HepG2 (cell line): ENCODE measurements around the gene MYCBPAP. TPM values are rescaled to one million over a fixed set of nuclear protein-coding genes. Genes with fewer than 3 reads are reported as not detected.

Experiments
- GFI1 ChIP-seq: sonication (generic); formaldehyde crosslinking; IDR thresholded peaks from 2 replicates; pipeline ENCODE4 v1.5.0; 2020; ENCODE audit warnings: missing genetic modification reagents, mild to moderate bottlenecking, borderline replicate concordance
- MAZ ChIP-seq, 2 experiments: sonication (generic) in 1 of 2; formaldehyde crosslinking in 1 of 2; IDR thresholded peaks; 2 replicates each; pipeline versions ENCODE4 v1.5.0 to v1.6.1; 2012 to 2020; ENCODE audit warnings: low read depth in 2 of 2, mild to moderate bottlenecking in 2 of 2, borderline replicate concordance in 1 of 2, improper control_type of control experiment in 1 of 2, low read length in 1 of 2, missing genetic modification reagents in 1 of 2, moderate library complexity in 1 of 2
- MEIS2 ChIP-seq: sonication (generic); formaldehyde crosslinking; IDR thresholded peaks from 2 replicates; pipeline ENCODE4 v1.9.0; 2021; ENCODE audit warnings: mild to moderate bottlenecking, missing genetic modification reagents
- MLLT10 ChIP-seq: sonication (generic); formaldehyde crosslinking; IDR thresholded peaks from 2 replicates; pipeline ENCODE4 v1.4.0; 2020; ENCODE audit warnings: missing genetic modification reagents
- NFKB2 ChIP-seq: sonication (generic); formaldehyde crosslinking; IDR thresholded peaks from 2 replicates; pipeline ENCODE4 v1.4.0; 2020; ENCODE audit warnings: missing genetic modification reagents, borderline replicate concordance
- NR1H2 ChIP-seq: sonication (generic); formaldehyde crosslinking; IDR thresholded peaks from 2 replicates; pipeline ENCODE4 v1.8.1; 2022; ENCODE audit warnings: low read depth, missing genetic modification reagents, borderline replicate concordance
- RBAK ChIP-seq: sonication (generic); formaldehyde crosslinking; IDR thresholded peaks from 2 replicates; pipeline ENCODE4 v1.5.1; 2020; ENCODE audit warnings: mild to moderate bottlenecking, missing genetic modification reagents
- RELA ChIP-seq: sonication (generic); formaldehyde crosslinking; IDR thresholded peaks from 2 replicates; pipeline ENCODE4 v1.4.0; 2020; ENCODE audit warnings: missing genetic modification reagents
- U2AF2 ChIP-seq: fragments of 200-400 bp; formaldehyde crosslinking; IDR thresholded peaks from 2 replicates; pipeline ENCODE4 v1.6.1; 2017; ENCODE audit warnings: low read depth, mild to moderate bottlenecking, low read length
- ZNF143 ChIP-seq: sonication (generic); formaldehyde crosslinking; IDR thresholded peaks from 2 replicates; pipeline ENCODE4 v1.4.0; 2020; ENCODE audit warnings: missing genetic modification reagents
- ZNF337 ChIP-seq: sonication (generic); formaldehyde crosslinking; IDR thresholded peaks from 2 replicates; pipeline ENCODE4 v1.5.1; 2020; ENCODE audit warnings: missing genetic modification reagents, low read depth, mild to moderate bottlenecking, borderline replicate concordance
- ZNF431 ChIP-seq: sonication (generic); formaldehyde crosslinking; IDR thresholded peaks from 2 replicates; pipeline ENCODE4 v1.9.0; 2022; ENCODE audit warnings: missing genetic modification reagents, low read depth, mild to moderate bottlenecking, borderline replicate concordance
- ZNF530 ChIP-seq: sonication (generic); formaldehyde crosslinking; IDR thresholded peaks from 2 replicates; pipeline ENCODE4 v1.5.0; 2020; ENCODE audit warnings: low read depth, mild to moderate bottlenecking, missing genetic modification reagents
- polyA plus RNA-seq, 8 experiments: library from polyadenylated mRNA; depleted of rRNA in 3 of 8; stranded (reverse) in 7 of 8; unstranded in 1 of 8; fragments of >200 nt; fragmentation: Illumina TruSeq in 4 of 8; extraction: Trizol in 4 of 8; gene quantifications; 2 replicates each; pipeline versions ENCODE4 v1.2.1 to v1.2.3, GENCODE V29; 2011 to 2016; ENCODE audit warnings: low read depth in 4 of 8, missing spikeins in 1 of 8, mixed read lengths in 1 of 8; ENCODE audit not compliant: insufficient read depth in 1 of 8
- total RNA-seq, 5 experiments: library from RNA; depleted of rRNA; stranded (reverse); fragments of >200 nt; fragmentation: Illumina TruSeq; extraction: Trizol; gene quantifications; 2 replicates each; pipeline ENCODE4 v1.2.3, GENCODE V29; 2016; ENCODE audit warnings: low read depth in 1 of 5
- TF ChIP-seq, protein P1 (sequence below): sonication (generic); formaldehyde crosslinking; IDR thresholded peaks from 2 replicates; pipeline ENCODE4 v1.8.0; 2022; ENCODE audit warnings: mild to moderate bottlenecking, missing genetic modification reagents, moderate library complexity
- TF ChIP-seq, protein P2 (sequence below): sonication (generic); formaldehyde crosslinking; IDR thresholded peaks from 2 replicates; pipeline ENCODE4 v1.5.0; 2020; ENCODE audit warnings: mild to moderate bottlenecking, missing genetic modification reagents, moderate library complexity
- TF ChIP-seq, protein P3 (sequence below): sonication (generic); formaldehyde crosslinking; IDR thresholded peaks from 2 replicates; pipeline ENCODE4 v1.5.0; 2020; ENCODE audit warnings: missing genetic modification reagents
- TF ChIP-seq, protein P4 (sequence below): sonication (generic); formaldehyde crosslinking; IDR thresholded peaks from 2 replicates; pipeline ENCODE4 v1.8.0; 2022; ENCODE audit warnings: missing genetic modification reagents, mild to moderate bottlenecking, borderline replicate concordance
- TF ChIP-seq, protein P5 (sequence below): sonication (generic); formaldehyde crosslinking; IDR thresholded peaks from 2 replicates; pipeline ENCODE4 v1.5.0; 2020; ENCODE audit warnings: missing genetic modification reagents
- TF ChIP-seq, protein P6 (sequence below): sonication (generic); formaldehyde crosslinking; IDR thresholded peaks from 2 replicates; pipeline ENCODE4 v1.8.1; 2022; ENCODE audit warnings: mild to moderate bottlenecking, missing genetic modification reagents
- TF ChIP-seq, protein P7 (sequence below): sonication (generic); formaldehyde crosslinking; conservative IDR thresholded peaks from 2 replicates; pipeline ENCODE4 v1.4.0; 2020; ENCODE audit warnings: missing genetic modification reagents

MYCBPAP gene
- total and polyA plus RNA-seq, 2 of the 13 experiments (the other 11 are each of a cell fraction or from before 2014, with no cell fraction given): 0.22 to 0.24 TPM

DNA sequence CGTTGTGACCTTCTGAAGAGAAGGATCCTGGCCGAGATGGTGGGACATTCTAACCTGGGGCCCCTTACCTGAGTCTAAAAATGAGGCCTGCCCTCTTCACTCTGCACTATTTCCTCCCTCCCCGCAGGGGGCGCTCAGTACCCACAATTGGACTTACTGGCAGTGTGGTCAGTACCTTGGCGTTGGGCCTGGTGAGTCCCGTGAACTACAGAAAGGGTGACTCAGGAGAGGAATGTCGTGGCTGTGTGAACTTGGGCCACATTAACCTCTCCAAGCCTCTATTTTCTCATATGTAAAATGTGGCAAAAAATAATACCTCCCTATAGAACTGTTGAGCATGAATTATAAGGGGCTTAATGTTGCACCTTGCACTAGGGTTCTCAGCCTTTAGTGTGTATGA lies 25.7 kb upstream of the MYCBPAP start (continued):
- TF ChIP-seq, protein P1, sequence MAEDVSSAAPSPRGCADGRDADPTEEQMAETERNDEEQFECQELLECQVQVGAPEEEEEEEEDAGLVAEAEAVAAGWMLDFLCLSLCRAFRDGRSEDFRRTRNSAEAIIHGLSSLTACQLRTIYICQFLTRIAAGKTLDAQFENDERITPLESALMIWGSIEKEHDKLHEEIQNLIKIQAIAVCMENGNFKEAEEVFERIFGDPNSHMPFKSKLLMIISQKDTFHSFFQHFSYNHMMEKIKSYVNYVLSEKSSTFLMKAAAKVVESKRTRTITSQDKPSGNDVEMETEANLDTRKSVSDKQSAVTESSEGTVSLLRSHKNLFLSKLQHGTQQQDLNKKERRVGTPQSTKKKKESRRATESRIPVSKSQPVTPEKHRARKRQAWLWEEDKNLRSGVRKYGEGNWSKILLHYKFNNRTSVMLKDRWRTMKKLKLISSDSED: no peak
- TF ChIP-seq, protein P2, sequence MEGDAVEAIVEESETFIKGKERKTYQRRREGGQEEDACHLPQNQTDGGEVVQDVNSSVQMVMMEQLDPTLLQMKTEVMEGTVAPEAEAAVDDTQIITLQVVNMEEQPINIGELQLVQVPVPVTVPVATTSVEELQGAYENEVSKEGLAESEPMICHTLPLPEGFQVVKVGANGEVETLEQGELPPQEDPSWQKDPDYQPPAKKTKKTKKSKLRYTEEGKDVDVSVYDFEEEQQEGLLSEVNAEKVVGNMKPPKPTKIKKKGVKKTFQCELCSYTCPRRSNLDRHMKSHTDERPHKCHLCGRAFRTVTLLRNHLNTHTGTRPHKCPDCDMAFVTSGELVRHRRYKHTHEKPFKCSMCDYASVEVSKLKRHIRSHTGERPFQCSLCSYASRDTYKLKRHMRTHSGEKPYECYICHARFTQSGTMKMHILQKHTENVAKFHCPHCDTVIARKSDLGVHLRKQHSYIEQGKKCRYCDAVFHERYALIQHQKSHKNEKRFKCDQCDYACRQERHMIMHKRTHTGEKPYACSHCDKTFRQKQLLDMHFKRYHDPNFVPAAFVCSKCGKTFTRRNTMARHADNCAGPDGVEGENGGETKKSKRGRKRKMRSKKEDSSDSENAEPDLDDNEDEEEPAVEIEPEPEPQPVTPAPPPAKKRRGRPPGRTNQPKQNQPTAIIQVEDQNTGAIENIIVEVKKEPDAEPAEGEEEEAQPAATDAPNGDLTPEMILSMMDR: peak; percentile 98
- TF ChIP-seq ZNF530 (CRISPR knock-in tag): no peak
- peak; percentile 34; the same call in 1 of the 2 replicates for TF ChIP-seq MAZ (IDR thresholded peaks at IDR 0.05; ENCODE audit: borderline replicate concordance, low read depth, low read length)
- no peak for TF ChIP-seq MAZ (CRISPR knock-in tag; IDR thresholded peaks at IDR 0.05; ENCODE audit: low read depth)
- TF ChIP-seq ZNF143 (CRISPR knock-in tag): no peak
- TF ChIP-seq, protein P3, sequence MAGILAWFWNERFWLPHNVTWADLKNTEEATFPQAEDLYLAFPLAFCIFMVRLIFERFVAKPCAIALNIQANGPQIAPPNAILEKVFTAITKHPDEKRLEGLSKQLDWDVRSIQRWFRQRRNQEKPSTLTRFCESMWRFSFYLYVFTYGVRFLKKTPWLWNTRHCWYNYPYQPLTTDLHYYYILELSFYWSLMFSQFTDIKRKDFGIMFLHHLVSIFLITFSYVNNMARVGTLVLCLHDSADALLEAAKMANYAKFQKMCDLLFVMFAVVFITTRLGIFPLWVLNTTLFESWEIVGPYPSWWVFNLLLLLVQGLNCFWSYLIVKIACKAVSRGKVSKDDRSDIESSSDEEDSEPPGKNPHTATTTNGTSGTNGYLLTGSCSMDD (CRISPR knock-in tag): no peak
- 0 out of 2 replicates have a peak, but pooled peaks have one; percentile 33 for TF ChIP-seq MEIS2 (CRISPR knock-in tag)
- TF ChIP-seq GFI1 (CRISPR knock-in tag): no peak
- no peak for TF ChIP-seq ZNF431 (CRISPR knock-in tag)
- TF ChIP-seq, protein P4, sequence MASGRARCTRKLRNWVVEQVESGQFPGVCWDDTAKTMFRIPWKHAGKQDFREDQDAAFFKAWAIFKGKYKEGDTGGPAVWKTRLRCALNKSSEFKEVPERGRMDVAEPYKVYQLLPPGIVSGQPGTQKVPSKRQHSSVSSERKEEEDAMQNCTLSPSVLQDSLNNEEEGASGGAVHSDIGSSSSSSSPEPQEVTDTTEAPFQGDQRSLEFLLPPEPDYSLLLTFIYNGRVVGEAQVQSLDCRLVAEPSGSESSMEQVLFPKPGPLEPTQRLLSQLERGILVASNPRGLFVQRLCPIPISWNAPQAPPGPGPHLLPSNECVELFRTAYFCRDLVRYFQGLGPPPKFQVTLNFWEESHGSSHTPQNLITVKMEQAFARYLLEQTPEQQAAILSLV (CRISPR knock-in tag): no peak
- TF ChIP-seq MLLT10 (CRISPR knock-in tag): no peak
- no peak for TF ChIP-seq NFKB2 (CRISPR knock-in tag)
- TF ChIP-seq U2AF2: no peak
- TF ChIP-seq RELA: 0 out of 2 replicates have a peak, but pooled peaks have one; percentile 54
- TF ChIP-seq ZNF337 (CRISPR knock-in tag): no peak
- no peak for TF ChIP-seq NR1H2
- no peak for TF ChIP-seq RBAK (CRISPR knock-in tag)
- TF ChIP-seq, protein P5, sequence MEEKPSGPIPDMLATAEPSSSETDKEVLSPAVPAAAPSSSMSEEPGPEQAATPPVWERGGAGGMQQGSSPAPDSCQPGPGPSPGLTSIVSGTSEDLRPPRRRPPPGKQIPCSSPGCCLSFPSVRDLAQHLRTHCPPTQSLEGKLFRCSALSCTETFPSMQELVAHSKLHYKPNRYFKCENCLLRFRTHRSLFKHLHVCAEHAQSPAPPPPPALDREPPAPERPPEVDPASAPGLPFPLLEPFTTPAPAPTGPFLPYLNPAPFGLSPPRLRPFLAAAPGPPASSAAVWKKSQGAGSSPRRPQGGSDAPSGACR (CRISPR knock-in tag): no peak
- TF ChIP-seq, protein P6, sequence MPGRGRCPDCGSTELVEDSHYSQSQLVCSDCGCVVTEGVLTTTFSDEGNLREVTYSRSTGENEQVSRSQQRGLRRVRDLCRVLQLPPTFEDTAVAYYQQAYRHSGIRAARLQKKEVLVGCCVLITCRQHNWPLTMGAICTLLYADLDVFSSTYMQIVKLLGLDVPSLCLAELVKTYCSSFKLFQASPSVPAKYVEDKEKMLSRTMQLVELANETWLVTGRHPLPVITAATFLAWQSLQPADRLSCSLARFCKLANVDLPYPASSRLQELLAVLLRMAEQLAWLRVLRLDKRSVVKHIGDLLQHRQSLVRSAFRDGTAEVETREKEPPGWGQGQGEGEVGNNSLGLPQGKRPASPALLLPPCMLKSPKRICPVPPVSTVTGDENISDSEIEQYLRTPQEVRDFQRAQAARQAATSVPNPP (CRISPR knock-in tag): no peak
- TF ChIP-seq, protein P7, sequence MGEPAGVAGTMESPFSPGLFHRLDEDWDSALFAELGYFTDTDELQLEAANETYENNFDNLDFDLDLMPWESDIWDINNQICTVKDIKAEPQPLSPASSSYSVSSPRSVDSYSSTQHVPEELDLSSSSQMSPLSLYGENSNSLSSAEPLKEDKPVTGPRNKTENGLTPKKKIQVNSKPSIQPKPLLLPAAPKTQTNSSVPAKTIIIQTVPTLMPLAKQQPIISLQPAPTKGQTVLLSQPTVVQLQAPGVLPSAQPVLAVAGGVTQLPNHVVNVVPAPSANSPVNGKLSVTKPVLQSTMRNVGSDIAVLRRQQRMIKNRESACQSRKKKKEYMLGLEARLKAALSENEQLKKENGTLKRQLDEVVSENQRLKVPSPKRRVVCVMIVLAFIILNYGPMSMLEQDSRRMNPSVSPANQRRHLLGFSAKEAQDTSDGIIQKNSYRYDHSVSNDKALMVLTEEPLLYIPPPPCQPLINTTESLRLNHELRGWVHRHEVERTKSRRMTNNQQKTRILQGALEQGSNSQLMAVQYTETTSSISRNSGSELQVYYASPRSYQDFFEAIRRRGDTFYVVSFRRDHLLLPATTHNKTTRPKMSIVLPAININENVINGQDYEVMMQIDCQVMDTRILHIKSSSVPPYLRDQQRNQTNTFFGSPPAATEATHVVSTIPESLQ (CRISPR knock-in tag): 0 out of 2 replicates have a peak, but pooled peaks have one; percentile 54
